Measurements from ENCODE around the gene CERS6. TPM values are rescaled to one million over a fixed set of nuclear protein-coding genes. Genes with fewer than 3 reads are reported as not detected.
A peak's percentile ranks its signal among the peaks of the same experiment; 100 is the strongest.

The CERS6 gene
- total and polyA plus RNA-seq, 2 donors from 2014 or later = 9.4 to 18.8 TPM

- no peak overlapping the region for H3K4me3 ChIP-seq (ENCODE audit: low read length in 3 of 3)
Observed at GRCh38 chr2:168545439-168546082, 89.5 kb downstream of the CERS6 start.

DNA sequence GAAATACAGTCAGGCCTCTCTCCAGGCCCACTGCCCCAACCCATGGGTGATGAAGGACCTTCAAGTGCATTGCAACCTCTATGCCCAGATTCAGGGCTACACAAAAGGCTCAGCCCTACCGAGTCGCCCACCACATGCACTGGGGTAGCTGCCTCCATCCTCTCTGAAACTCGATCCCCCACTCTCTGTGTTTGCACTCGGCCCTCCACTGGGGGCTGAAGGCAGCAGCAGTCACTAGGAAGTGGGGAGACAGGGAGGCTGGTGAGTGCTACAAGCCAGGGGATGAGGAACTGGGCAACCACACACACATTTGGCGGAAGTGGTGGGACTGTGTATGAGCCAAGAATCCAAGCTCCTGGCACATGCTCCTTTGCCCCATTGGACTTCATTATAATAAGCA lies 94.6 kb downstream of the CERS6 start:
- no peak for TF ChIP-seq CTCF (IDR thresholded peaks at IDR 0.05; ENCODE audit: borderline replicate concordance, extremely low read depth, insufficient read depth)
- no peak overlapping the region for H3K9ac ChIP-seq (ENCODE audit: low read length in 3 of 3)
- no peak for FAIRE-seq
- no peaks in the 10 kb centered on the region for H3K36me3 ChIP-seq (ENCODE audit: control insufficient read depth in 2 of 3, insufficient read depth in 3 of 3, low read length in 3 of 3)
- no peaks in the 10 kb centered on the region for H3K9me3 ChIP-seq (ENCODE audit: control insufficient read depth in 2 of 3, insufficient read depth in 1 of 3, low read length in 3 of 3)
- H3K27me3 ChIP-seq (ENCODE audit: control insufficient read depth, insufficient read depth, low read length) = no peaks in the 10 kb centered on the region
- no peaks in the 10 kb centered on the region for H3K4me1 ChIP-seq (ENCODE audit: control insufficient read depth in 2 of 3, insufficient read depth in 2 of 3, low read depth in 1 of 3, low read length in 3 of 3)
- intact Hi-C loops (cut with DNase I) = no loop called here
- no peak overlapping the region for H3K27ac ChIP-seq (ENCODE audit: low read depth in 2 of 2, low read length in 2 of 2)
- DNase-seq = peak in 1 of 5 donors; percentile 32
- no peak overlapping the region for H3K4me3 ChIP-seq (ENCODE audit: low read length in 3 of 3)

More at GRCh38 chr2:168545439-168546082, 89.5 kb downstream of the CERS6 start:
- intact Hi-C loops (cut with DNase I) = no loop called here
- FAIRE-seq (no peak), DNase-seq (no peak)
- Histone ChIP-seq H3K27ac (ENCODE audit: low read depth in 2 of 2, low read length in 2 of 2) (no peak overlapping the region), H3K27me3 (ENCODE audit: control insufficient read depth, insufficient read depth, low read length) (no peaks in the 10 kb centered on the region), H3K9ac (ENCODE audit: low read length in 3 of 3) (no peak overlapping the region), H3K36me3 (ENCODE audit: control insufficient read depth in 2 of 3, insufficient read depth in 3 of 3, low read length in 3 of 3) (no peaks in the 10 kb centered on the region), H3K9me3 (ENCODE audit: control insufficient read depth in 2 of 3, insufficient read depth in 1 of 3, low read length in 3 of 3) (peaks cover 0 to 3% (median 0%) of the 10 kb centered on the region in 3 donors), H3K4me1 (ENCODE audit: control insufficient read depth in 2 of 3, insufficient read depth in 2 of 3, low read depth in 1 of 3, low read length in 3 of 3) (no peaks in the 10 kb centered on the region)
- TF ChIP-seq CTCF (IDR thresholded peaks at IDR 0.05; ENCODE audit: borderline replicate concordance, extremely low read depth, insufficient read depth) = no peak

DNA sequence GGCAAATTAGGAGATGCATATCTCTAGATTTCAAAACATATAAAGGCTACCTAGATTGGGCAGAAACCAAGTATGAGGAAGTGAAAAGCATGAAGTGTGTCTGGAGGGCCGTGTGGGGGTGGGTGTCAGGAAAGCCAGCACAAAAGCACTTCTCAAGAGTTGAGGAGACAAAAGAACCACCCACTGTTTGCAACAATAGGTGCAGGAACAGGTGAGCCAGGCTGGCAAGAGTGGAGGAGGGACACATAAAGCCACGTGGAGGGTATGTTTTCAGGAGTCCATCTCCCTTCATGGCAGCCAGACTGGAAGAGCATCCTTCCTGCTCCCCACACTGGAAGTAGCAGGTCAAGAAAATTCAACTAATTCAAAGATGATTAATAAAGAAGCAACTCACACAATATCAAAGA lies 96.4 kb downstream of the CERS6 start:
- H3K27me3 ChIP-seq (ENCODE audit: control insufficient read depth, insufficient read depth, low read length) = no peaks in the 10 kb centered on the region
- no peaks in the 10 kb centered on the region for H3K4me1 ChIP-seq (ENCODE audit: control insufficient read depth in 2 of 3, insufficient read depth in 2 of 3, low read depth in 1 of 3, low read length in 3 of 3)
- no peak overlapping the region for H3K4me3 ChIP-seq (ENCODE audit: low read length in 3 of 3)
- no peak overlapping the region for H3K9ac ChIP-seq (ENCODE audit: low read length in 3 of 3)
- H3K9me3 ChIP-seq (ENCODE audit: control insufficient read depth in 2 of 3, insufficient read depth in 1 of 3, low read length in 3 of 3) = no peaks in the 10 kb centered on the region
- H3K27ac ChIP-seq (ENCODE audit: low read depth in 2 of 2, low read length in 2 of 2) = no peak overlapping the region
- no peak for TF ChIP-seq CTCF (IDR thresholded peaks at IDR 0.05; ENCODE audit: borderline replicate concordance, extremely low read depth, insufficient read depth)
- no peak for FAIRE-seq
- no peaks in the 10 kb centered on the region for H3K36me3 ChIP-seq (ENCODE audit: control insufficient read depth in 2 of 3, insufficient read depth in 3 of 3, low read length in 3 of 3)
- intact Hi-C loops (cut with DNase I) = no loop called here
- no peak for DNase-seq

DNA sequence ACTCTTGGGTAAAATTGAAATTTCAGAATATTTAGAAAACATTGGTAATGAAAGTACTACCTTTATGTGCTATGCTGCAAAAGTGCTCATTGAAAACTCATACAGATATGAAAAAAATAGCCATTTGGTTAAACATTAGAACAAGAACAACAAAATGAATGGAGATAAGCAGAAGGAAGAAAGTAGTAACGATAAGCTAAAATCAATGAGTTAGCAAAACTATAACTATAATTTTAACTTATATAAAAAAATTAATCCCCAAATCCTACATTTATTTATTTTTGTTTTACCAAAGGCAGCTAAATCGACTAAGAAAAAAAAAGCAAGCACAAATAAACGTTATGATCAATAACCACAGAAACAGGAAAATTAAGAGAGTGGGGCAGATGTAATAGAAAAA lies 99.2 kb downstream of the CERS6 start:
- no peak for DNase-seq
- Histone ChIP-seq H3K27ac (ENCODE audit: low read depth in 2 of 2, low read length in 2 of 2) (no peak overlapping the region), H3K9ac (ENCODE audit: low read length in 3 of 3) (no peak overlapping the region), H3K27me3 (ENCODE audit: control insufficient read depth, insufficient read depth, low read length) (no peaks in the 10 kb centered on the region), H3K4me1 (ENCODE audit: control insufficient read depth in 2 of 3, insufficient read depth in 2 of 3, low read depth in 1 of 3, low read length in 3 of 3) (no peaks in the 10 kb centered on the region), H3K36me3 (ENCODE audit: control insufficient read depth in 2 of 3, insufficient read depth in 3 of 3, low read length in 3 of 3) (no peaks in the 10 kb centered on the region), H3K9me3 (ENCODE audit: control insufficient read depth in 2 of 3, insufficient read depth in 1 of 3, low read length in 3 of 3) (no peaks in the 10 kb centered on the region), H3K4me3 (ENCODE audit: low read length in 3 of 3) (no peak overlapping the region)
- TF ChIP-seq CTCF (IDR thresholded peaks at IDR 0.05; ENCODE audit: borderline replicate concordance, extremely low read depth, insufficient read depth) = no peak
- intact Hi-C loops (cut with DNase I) = no loop called here
- no peak for FAIRE-seq

All from kidney (tissue), 14 donors.